ENCODE data around the gene PTPN1. TPM values are rescaled to one million over a fixed set of nuclear protein-coding genes. Genes with fewer than 3 reads are reported as not detected.

Gene PTPN1
- total RNA-seq, 2 experiments from 2014 or later, result 17.1 to 25.1 TPM

- CTCF ChIA-PET (ENCODE audit: unreplicated experiment), result no interaction called here
- H3K79me2 ChIP-seq (ENCODE audit: insufficient read depth, low read depth, low read length), result no peaks in the 10 kb centered on the region
- peaks cover 17% of the 10 kb centered on the region for H3K4me1 ChIP-seq (ENCODE audit: insufficient read depth, low read length, poor library complexity, severe bottlenecking)
Observed at GRCh38 chr20:50526403-50526989, 16.3 kb downstream of the PTPN1 start.

GRCh38 chr20:50527068-50527605 lies 17.0 kb downstream of the PTPN1 start:
- peaks cover 11% of the 10 kb centered on the region for H4K20me1 ChIP-seq (ENCODE audit: insufficient read depth, low read length)
- POLR2A ChIA-PET, result no interaction called here
- no peaks in the 10 kb centered on the region for H3K9me3 ChIP-seq (ENCODE audit: low read length)
- no peak overlapping the region for H2AFZ ChIP-seq (ENCODE audit: low read length)
- BruUV-seq (replicated peaks), result no TSS peak
- H3K4me1 ChIP-seq (ENCODE audit: insufficient read depth, low read length, poor library complexity, severe bottlenecking), result peaks cover 17% of the 10 kb centered on the region
- H3K4me2 ChIP-seq (ENCODE audit: low read length), result no peak overlapping the region
- no peaks in the 10 kb centered on the region; the same call in 1 of the 2 replicates for H3K36me3 ChIP-seq (ENCODE audit: insufficient read depth, low read length)
- no peaks in the 10 kb centered on the region for H3K79me2 ChIP-seq (ENCODE audit: insufficient read depth, low read depth, low read length)
- intact Hi-C loops (cut with micrococcal nuclease; ENCODE audit: unreplicated experiment), result no loop called here
- TF ChIP-seq CTCF (conservative IDR thresholded peaks at IDR 0.05; ENCODE audit: low read length) (no peak), EZH2phosphoT487 (IDR thresholded peaks at IDR 0.05; ENCODE audit: borderline replicate concordance, low read depth, low read length) (no peak)
- no peak overlapping the region for H3K4me3 ChIP-seq (ENCODE audit: low read depth, low read length, poor library complexity, severe bottlenecking)
- no peak for DNase-seq (ENCODE audit: low spot score)
- no peak overlapping the region for H3K27ac ChIP-seq (ENCODE audit: low read depth, low read length, poor library complexity, severe bottlenecking)
- CTCF ChIA-PET (ENCODE audit: unreplicated experiment), result no interaction called here
- H3K9me2 ChIP-seq (ENCODE audit: insufficient read depth, low read length), result no peaks in the 10 kb centered on the region

More at GRCh38 chr20:50526403-50526989, 16.3 kb downstream of the PTPN1 start:
- DNase-seq (ENCODE audit: low spot score), result no peak
- BruUV-seq (replicated peaks), result no TSS peak
- intact Hi-C loops (cut with micrococcal nuclease; ENCODE audit: unreplicated experiment), result no loop called here
- Histone ChIP-seq H3K27ac (ENCODE audit: low read depth, low read length, poor library complexity, severe bottlenecking) (no peak overlapping the region), H3K4me3 (ENCODE audit: low read depth, low read length, poor library complexity, severe bottlenecking) (no peak overlapping the region), H3K36me3 (ENCODE audit: insufficient read depth, low read length) (no peaks in the 10 kb centered on the region; the same call in 1 of the 2 replicates), H3K9me3 (ENCODE audit: low read length) (no peaks in the 10 kb centered on the region), H3K4me2 (ENCODE audit: low read length) (no peak overlapping the region), H4K20me1 (ENCODE audit: insufficient read depth, low read length) (peaks cover 11% of the 10 kb centered on the region), H2AFZ (ENCODE audit: low read length) (no peak overlapping the region), H3K9me2 (ENCODE audit: insufficient read depth, low read length) (no peaks in the 10 kb centered on the region)
- POLR2A ChIA-PET, result no interaction called here
- TF ChIP-seq CTCF (conservative IDR thresholded peaks at IDR 0.05; ENCODE audit: low read length), result no peak
- TF ChIP-seq EZH2phosphoT487 (IDR thresholded peaks at IDR 0.05; ENCODE audit: borderline replicate concordance, low read depth, low read length), result no peak

DNA sequence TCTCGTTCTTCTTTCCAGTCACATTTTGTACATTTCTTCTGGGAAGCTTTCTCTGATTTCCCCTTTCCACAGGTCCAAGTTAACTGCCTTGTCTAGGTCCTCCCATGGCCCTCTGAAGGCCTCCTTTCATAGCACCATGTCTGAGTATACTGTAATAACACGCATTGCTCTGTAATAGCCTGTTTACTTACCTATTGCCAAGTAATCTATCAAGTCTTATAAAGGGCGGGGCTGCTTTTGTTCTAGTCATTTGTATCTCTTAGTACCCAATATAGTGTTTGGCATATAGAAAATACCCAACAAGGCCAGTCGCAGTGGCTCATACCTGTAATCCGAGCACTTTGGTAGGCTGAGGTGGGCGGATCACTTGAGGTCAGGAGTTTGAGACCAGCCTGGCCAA lies 17.9 kb downstream of the PTPN1 start:
- no TSS peak for BruUV-seq (replicated peaks)
- no peaks in the 10 kb centered on the region; the same call in 1 of the 2 replicates for H3K36me3 ChIP-seq (ENCODE audit: insufficient read depth, low read length)
- peaks cover 9% of the 10 kb centered on the region for H4K20me1 ChIP-seq (ENCODE audit: insufficient read depth, low read length)
- ChIA-PET CTCF (ENCODE audit: unreplicated experiment) (no interaction called here), POLR2A (no interaction called here)
- intact Hi-C loops (cut with micrococcal nuclease; ENCODE audit: unreplicated experiment), result no loop called here
- no peak overlapping the region for H2AFZ ChIP-seq (ENCODE audit: low read length)
- no peaks in the 10 kb centered on the region for H3K9me2 ChIP-seq (ENCODE audit: insufficient read depth, low read length)
- no peak overlapping the region for H3K4me2 ChIP-seq (ENCODE audit: low read length)
- no peaks in the 10 kb centered on the region for H3K9me3 ChIP-seq (ENCODE audit: low read length)
- TF ChIP-seq CTCF (conservative IDR thresholded peaks at IDR 0.05; ENCODE audit: low read length) (no peak), EZH2phosphoT487 (IDR thresholded peaks at IDR 0.05; ENCODE audit: borderline replicate concordance, low read depth, low read length) (no peak)
- H3K27ac ChIP-seq (ENCODE audit: low read depth, low read length, poor library complexity, severe bottlenecking), result no peak overlapping the region
- peaks cover 16% of the 10 kb centered on the region for H3K4me1 ChIP-seq (ENCODE audit: insufficient read depth, low read length, poor library complexity, severe bottlenecking)
- no peak overlapping the region for H3K4me3 ChIP-seq (ENCODE audit: low read depth, low read length, poor library complexity, severe bottlenecking)
- DNase-seq (ENCODE audit: low spot score), result no peak
- no peaks in the 10 kb centered on the region for H3K79me2 ChIP-seq (ENCODE audit: insufficient read depth, low read depth, low read length)
